Measurements from ENCODE around the gene NR2C1.

GRCh38 chr12:94971923-94972322, 101.5 kb downstream of the NR2C1 start:
- no peak for TF ChIP-seq CTCF (IDR thresholded peaks at IDR 0.05)
- no peak for TF ChIP-seq POLR2A (IDR thresholded peaks at IDR 0.05)

Measured in testis (tissue), 2 donors.